Body of pancreas (tissue), 4 donors: ENCODE measurements around the gene TANC1. TPM values are rescaled to one million over a fixed set of nuclear protein-coding genes. Genes with fewer than 3 reads are reported as not detected.

Experiments used
- ATAC-seq: fragments of 150-250 bp; one replicate; pipeline ENCODE4 v1.9.1; 2016
- DNase-seq, 4 donors: peaks; one replicate each; pipeline ENCODE4 v3.0.0-alpha.2; 2019
- H3K27ac ChIP-seq, 4 donors: fragments of 200-600 bp; sonication (generic); 1 replicate in 3 of 4; 2 replicates in 1 of 4; pipeline versions ENCODE4 v1.5.1 to v1.6.1; 2016 to 2019; ENCODE audit warnings: mild to moderate bottlenecking in 1 of 4, mixed read lengths in 1 of 4, moderate library complexity in 1 of 4
- H3K27me3 ChIP-seq, 2 donors: fragments of 200-600 bp; sonication (generic); one replicate each; pipeline ENCODE4 v1.6.0; 2016; ENCODE audit warnings: mild to moderate bottlenecking in 1 of 2
- H3K36me3 ChIP-seq, 2 donors: fragments of 200-600 bp; sonication (generic); replicated peaks in 1 of 2; 2 replicates each; pipeline ENCODE4 v1.5.1; 2016; ENCODE audit warnings: low read depth in 2 of 2; ENCODE audit not compliant: insufficient read depth in 1 of 2
- H3K4me1 ChIP-seq: fragments of 200-600 bp; sonication (generic); one replicate; pipeline ENCODE4 v1.6.0; 2016
- H3K4me3 ChIP-seq, 2 donors: fragments of 200-600 bp; sonication (generic); 1 replicate in 1 of 2; 2 replicates in 1 of 2; pipeline ENCODE4 v1.5.1; 2016 to 2019
- H3K9me3 ChIP-seq, 3 donors: fragments of 200-600 bp; sonication (generic); 1 replicate in 2 of 3; 2 replicates in 1 of 3; pipeline ENCODE4 v1.5.1; 2016
- POLR2A ChIP-seq, 3 donors: fragments of 450-650 bp; IDR thresholded peaks; one replicate each; pipeline ENCODE4 v1.6.1; 2016; ENCODE audit warnings: antibody characterized with exemption in 3 of 3, mild to moderate bottlenecking in 2 of 3
- WGBS, 2 donors: methylation state at CpG; one replicate each; pipeline ENCODE4 v1.1.5; 2017; 5-methylcytosine and 5-hydroxymethylcytosine counted together
- intact Hi-C: fragments of 100-400 bp; cut with DNase I; formaldehyde crosslinking; loops from one replicate; pipeline ENCODE4 v1.15.1; 2023
- total RNA-seq, 2 donors: library from RNA; depleted of rRNA; stranded (reverse); fragments of >200 nt; gene quantifications; one replicate each; pipeline ENCODE4 v1.1.0, GENCODE V29; 2016
- TF ChIP-seq, protein P1 (sequence below), 7 experiments: fragments of 450-650 bp in 4 of 7; fragments of 200-600 bp in 3 of 7; sonication (generic) in 3 of 7; IDR thresholded peaks; one replicate each; pipeline ENCODE4 v1.5.1; 2016 to 2019; ENCODE audit warnings: antibody characterized with exemption in 7 of 7

The TANC1 gene
- total RNA-seq, 2 donors from 2014 or later, result 23.1 to 23.3 TPM

DNA sequence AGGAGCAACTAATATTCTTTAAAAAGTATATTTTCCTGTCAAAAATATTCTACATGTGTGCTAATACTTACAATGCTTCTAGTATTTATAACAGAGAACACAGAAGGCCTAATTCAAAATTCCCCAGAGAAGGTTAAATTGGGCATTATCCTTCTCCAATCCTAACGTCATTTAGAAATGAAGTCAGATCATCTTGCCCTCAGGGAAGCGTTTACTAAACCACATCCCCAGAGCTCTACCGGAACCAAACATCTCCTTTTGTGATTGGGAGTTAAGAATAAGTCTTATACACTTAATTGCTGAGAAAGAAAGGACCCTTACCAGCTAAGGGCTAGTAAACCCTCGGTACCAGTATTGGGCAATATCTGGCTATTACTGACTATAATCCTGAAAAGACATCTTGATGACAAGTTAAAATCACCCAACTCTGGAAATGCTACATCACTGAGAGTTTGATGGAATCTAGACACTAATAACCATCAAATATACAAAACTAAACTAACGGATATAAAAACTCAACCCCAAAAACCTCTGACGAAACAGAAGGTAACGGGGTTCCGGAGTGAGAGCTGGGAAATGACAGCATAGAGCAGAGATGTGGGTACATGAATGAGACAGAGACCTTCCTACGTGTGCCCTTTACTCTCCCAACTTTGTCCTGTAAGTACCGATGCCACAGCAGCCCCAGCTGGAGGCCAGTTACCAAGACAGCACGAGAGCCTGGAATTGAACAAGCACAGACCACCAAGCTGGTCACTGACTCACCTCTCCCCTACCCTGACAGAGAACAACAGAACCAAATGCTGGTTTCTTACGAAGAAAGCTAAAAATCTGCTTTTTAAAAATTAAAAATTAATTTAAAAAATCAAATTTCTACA lies 283.1 kb downstream of the TANC1 start:
- H3K4me3 ChIP-seq, result no peak overlapping the region
- no peak for ATAC-seq

DNA sequence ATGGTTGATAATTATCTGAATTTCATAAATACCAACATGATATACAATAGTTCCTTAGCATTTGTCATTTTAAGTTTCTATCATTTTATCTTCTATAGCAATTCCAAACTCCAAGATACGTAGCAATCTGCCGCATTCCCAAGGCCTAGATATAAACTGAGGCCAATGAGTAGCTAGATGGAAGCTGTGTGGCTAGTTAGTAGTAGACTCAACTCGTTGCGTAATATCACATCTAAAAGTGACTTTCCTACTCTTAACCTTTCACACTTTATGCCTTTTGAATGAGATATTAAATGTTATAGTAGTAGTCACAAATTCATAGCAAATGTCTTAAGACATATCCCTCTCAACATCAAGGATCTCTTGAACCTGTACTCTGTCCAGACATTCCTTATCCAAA lies 284.5 kb downstream of the TANC1 start:
- Histone ChIP-seq H3K27ac (no peak overlapping the region), H3K4me1 (peaks cover 7% of the 10 kb centered on the region), H3K9me3 (no peaks in the 10 kb centered on the region), H3K27me3 (no peaks in the 10 kb centered on the region), H3K4me3 (no peak overlapping the region), H3K36me3 (no peaks in the 10 kb centered on the region)
- ATAC-seq (no peak), DNase-seq (no peak)
- intact Hi-C loops, result no loop called here
- 94 to 97% methylated on average over 4 of the region's 4 CpGs for WGBS, 2 donors
- TF ChIP-seq, protein P1, sequence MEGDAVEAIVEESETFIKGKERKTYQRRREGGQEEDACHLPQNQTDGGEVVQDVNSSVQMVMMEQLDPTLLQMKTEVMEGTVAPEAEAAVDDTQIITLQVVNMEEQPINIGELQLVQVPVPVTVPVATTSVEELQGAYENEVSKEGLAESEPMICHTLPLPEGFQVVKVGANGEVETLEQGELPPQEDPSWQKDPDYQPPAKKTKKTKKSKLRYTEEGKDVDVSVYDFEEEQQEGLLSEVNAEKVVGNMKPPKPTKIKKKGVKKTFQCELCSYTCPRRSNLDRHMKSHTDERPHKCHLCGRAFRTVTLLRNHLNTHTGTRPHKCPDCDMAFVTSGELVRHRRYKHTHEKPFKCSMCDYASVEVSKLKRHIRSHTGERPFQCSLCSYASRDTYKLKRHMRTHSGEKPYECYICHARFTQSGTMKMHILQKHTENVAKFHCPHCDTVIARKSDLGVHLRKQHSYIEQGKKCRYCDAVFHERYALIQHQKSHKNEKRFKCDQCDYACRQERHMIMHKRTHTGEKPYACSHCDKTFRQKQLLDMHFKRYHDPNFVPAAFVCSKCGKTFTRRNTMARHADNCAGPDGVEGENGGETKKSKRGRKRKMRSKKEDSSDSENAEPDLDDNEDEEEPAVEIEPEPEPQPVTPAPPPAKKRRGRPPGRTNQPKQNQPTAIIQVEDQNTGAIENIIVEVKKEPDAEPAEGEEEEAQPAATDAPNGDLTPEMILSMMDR (IDR thresholded peaks at IDR 0.05), result no peak
- TF ChIP-seq POLR2A (IDR thresholded peaks at IDR 0.05), result no peak

More for the DNA sequence above, 283.1 kb downstream of the TANC1 start:
- no peak for DNase-seq
- no peaks in the 10 kb centered on the region for H3K36me3 ChIP-seq
- WGBS, 2 donors, result 86 to 90% methylated on average over 12 of the region's 12 CpGs
- H3K4me1 ChIP-seq, result peaks cover 7% of the 10 kb centered on the region
- no peak for TF ChIP-seq POLR2A (IDR thresholded peaks at IDR 0.05)
- TF ChIP-seq, protein P1 (IDR thresholded peaks at IDR 0.05), result no peak
- H3K27ac ChIP-seq, result no peak overlapping the region
- no peaks in the 10 kb centered on the region for H3K9me3 ChIP-seq
- no peaks in the 10 kb centered on the region for H3K27me3 ChIP-seq
- intact Hi-C loops, result no loop called here

DNA sequence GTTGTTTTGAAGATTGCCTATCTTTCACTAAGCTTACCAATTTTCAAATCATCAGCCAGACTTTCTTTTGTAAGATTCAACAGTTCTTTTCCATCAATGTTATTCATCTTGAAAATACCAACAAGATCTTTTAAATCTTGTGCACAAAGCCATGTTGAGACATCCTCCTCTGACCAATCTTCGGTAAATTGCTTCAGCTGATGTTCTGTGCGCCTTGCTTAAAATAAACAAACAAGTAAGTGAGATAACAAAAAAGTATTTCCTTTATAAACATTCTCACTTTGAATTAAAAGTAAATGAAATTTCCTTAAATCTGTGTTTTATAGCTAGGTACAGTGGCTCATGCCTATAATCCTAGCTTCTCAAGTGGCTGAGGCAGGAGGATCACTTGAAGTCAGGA lies 287.7 kb downstream of the TANC1 start:
- Histone ChIP-seq H3K27ac (no peak overlapping the region), H3K36me3 (no peaks in the 10 kb centered on the region), H3K4me1 (no peaks in the 10 kb centered on the region), H3K9me3 (no peaks in the 10 kb centered on the region), H3K4me3 (no peak overlapping the region), H3K27me3 (no peaks in the 10 kb centered on the region)
- TF ChIP-seq, protein P1 (IDR thresholded peaks at IDR 0.05), result no peak
- TF ChIP-seq POLR2A (IDR thresholded peaks at IDR 0.05), result no peak
- no peak for DNase-seq
- ATAC-seq, result no peak
- intact Hi-C loops, result no loop called here
- WGBS, 2 donors, result 58 to 63% methylated on average over 2 of the region's 2 CpGs

DNA sequence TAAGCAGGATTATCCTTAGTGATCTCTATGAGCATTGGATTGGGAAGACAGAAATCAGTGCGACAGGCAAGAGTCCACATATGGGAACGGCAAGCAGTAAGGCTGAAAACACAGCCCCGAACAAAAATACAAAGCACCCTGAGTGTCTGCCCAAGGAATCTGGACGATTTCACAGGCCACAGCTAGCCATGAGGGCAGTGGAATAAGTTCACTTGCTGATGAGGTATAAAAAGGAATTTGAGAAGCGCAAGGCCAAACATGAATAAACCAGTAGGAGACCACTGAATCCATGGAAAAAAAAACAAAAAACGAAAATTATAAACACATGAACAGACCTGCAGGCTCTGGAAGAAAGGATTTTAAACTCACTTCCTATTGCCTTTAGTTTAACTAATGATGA lies 293.8 kb downstream of the TANC1 start:
- no peaks in the 10 kb centered on the region for H3K9me3 ChIP-seq
- WGBS, 2 donors, result 86 to 95% methylated on average over 6 of the region's 6 CpGs
- intact Hi-C loops, result no loop called here

More for the DNA sequence above, 293.8 kb downstream of the TANC1 start:
- no peaks in the 10 kb centered on the region for H3K4me1 ChIP-seq
- TF ChIP-seq, protein P1 (IDR thresholded peaks at IDR 0.05), result no peak
- TF ChIP-seq POLR2A (IDR thresholded peaks at IDR 0.05), result no peak
- H3K27me3 ChIP-seq, result no peaks in the 10 kb centered on the region
- ATAC-seq, result no peak
- H3K4me3 ChIP-seq, result no peak overlapping the region
- no peak overlapping the region for H3K27ac ChIP-seq
- no peaks in the 10 kb centered on the region for H3K36me3 ChIP-seq
- DNase-seq, result no peak
